ENCODE data around the gene SPAG16. TPM values are rescaled to one million over a fixed set of nuclear protein-coding genes. Genes with fewer than 3 reads are reported as not detected.

SPAG16 gene
- total RNA-seq, 4 donors from 2014 or later, result 1.1 to 8.8 (median 6.3) TPM

DNA sequence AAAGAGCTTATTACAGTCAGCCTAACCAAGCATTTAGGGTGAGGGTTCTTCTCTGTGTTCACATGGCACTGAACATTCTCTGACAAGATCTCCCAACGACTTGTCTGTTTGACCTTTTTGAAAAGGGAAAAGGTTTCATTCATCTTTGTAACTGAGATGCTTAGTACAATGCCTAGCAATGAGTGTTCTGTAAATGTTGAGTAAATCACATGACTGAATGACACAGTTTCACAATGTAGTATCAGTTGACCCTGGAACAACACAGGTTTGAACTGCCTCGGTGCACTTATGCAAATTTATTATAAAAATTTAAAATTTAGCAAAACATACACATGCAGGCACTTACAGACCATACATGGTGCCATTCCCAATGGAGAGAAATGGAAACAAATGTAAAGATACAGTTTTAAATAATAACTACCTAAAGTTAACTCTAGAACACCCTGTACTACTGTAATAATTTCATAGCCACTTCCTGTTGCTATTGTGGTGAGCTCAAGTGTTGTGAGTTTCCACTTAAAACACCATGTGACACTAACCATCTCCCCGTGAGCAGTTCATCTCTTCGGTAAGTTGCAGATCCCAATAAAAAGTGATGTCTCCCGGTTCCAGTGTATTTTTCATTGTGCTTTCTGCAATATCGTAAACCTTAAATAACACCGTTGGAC is 1092.5 kb downstream of the SPAG16 start:
- Histone ChIP-seq H3K27me3 (no peaks in the 10 kb centered on the region), H3K27ac (no peak overlapping the region), H3K4me1 (peaks cover 5 to 6% of the 10 kb centered on the region in 2 donors), H3K4me3 (no peak overlapping the region), H3K36me3 (no peaks in the 10 kb centered on the region), H3K9me3 (no peaks in the 10 kb centered on the region)
- ATAC-seq, result no peak
- DNase-seq, result no peak
- TF ChIP-seq, protein P1, sequence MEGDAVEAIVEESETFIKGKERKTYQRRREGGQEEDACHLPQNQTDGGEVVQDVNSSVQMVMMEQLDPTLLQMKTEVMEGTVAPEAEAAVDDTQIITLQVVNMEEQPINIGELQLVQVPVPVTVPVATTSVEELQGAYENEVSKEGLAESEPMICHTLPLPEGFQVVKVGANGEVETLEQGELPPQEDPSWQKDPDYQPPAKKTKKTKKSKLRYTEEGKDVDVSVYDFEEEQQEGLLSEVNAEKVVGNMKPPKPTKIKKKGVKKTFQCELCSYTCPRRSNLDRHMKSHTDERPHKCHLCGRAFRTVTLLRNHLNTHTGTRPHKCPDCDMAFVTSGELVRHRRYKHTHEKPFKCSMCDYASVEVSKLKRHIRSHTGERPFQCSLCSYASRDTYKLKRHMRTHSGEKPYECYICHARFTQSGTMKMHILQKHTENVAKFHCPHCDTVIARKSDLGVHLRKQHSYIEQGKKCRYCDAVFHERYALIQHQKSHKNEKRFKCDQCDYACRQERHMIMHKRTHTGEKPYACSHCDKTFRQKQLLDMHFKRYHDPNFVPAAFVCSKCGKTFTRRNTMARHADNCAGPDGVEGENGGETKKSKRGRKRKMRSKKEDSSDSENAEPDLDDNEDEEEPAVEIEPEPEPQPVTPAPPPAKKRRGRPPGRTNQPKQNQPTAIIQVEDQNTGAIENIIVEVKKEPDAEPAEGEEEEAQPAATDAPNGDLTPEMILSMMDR (IDR thresholded peaks at IDR 0.05 in 4 of 5, conservative IDR thresholded peaks at IDR 0.05 in 1 of 5), result no peak
- TF ChIP-seq POLR2A (IDR thresholded peaks at IDR 0.05), result no peak
- in situ Hi-C loops (cut with MboI; ENCODE audit: low sequenced_read_pairs in 4 of 4) (no loop called here), intact Hi-C loops (cut with DNase I; ENCODE audit: low total_unique reads) (no loop called here)

GRCh38 chr2:214377286-214377624 is 1093.0 kb downstream of the SPAG16 start:
- intact Hi-C loops (cut with DNase I; ENCODE audit: low total_unique reads), result no loop called here
- no peak for ATAC-seq
- Histone ChIP-seq H3K27ac (no peak overlapping the region), H3K27me3 (no peaks in the 10 kb centered on the region), H3K4me3 (no peak overlapping the region), H3K4me1 (peaks cover 5 to 6% of the 10 kb centered on the region in 2 donors), H3K36me3 (no peaks in the 10 kb centered on the region), H3K9me3 (no peaks in the 10 kb centered on the region)
- TF ChIP-seq, protein P1 (IDR thresholded peaks at IDR 0.05 in 4 of 5, conservative IDR thresholded peaks at IDR 0.05 in 1 of 5), result no peak
- no peak for TF ChIP-seq POLR2A (IDR thresholded peaks at IDR 0.05)
- in situ Hi-C loops (cut with MboI; ENCODE audit: low sequenced_read_pairs in 4 of 4), result no loop called here
- DNase-seq, result no peak

GRCh38 chr2:214378455-214379103 is 1094.3 kb downstream of the SPAG16 start:
- in situ Hi-C loops (cut with MboI; ENCODE audit: low sequenced_read_pairs in 4 of 4) (no loop called here), intact Hi-C loops (cut with DNase I; ENCODE audit: low total_unique reads) (no loop called here)
- no peak overlapping the region for H3K27ac ChIP-seq
- H3K4me3 ChIP-seq, result no peak overlapping the region
- no peaks in the 10 kb centered on the region for H3K27me3 ChIP-seq
- no peaks in the 10 kb centered on the region for H3K36me3 ChIP-seq
- DNase-seq, result no peak
- peaks cover 5 to 6% of the 10 kb centered on the region in 2 donors for H3K4me1 ChIP-seq
- no peak for ATAC-seq
- TF ChIP-seq POLR2A (IDR thresholded peaks at IDR 0.05), result no peak
- TF ChIP-seq, protein P1 (IDR thresholded peaks at IDR 0.05 in 4 of 5, conservative IDR thresholded peaks at IDR 0.05 in 1 of 5), result no peak
- H3K9me3 ChIP-seq, result no peaks in the 10 kb centered on the region

GRCh38 chr2:214379227-214379626 is 1095.0 kb downstream of the SPAG16 start:
- no peak for ATAC-seq
- DNase-seq, result no peak
- H3K27ac ChIP-seq, result no peak overlapping the region
- no peak overlapping the region for H3K4me3 ChIP-seq
- intact Hi-C loops (cut with DNase I; ENCODE audit: low total_unique reads), result no loop called here
- H3K4me1 ChIP-seq, result peaks cover 5 to 6% of the 10 kb centered on the region in 2 donors
- no peaks in the 10 kb centered on the region for H3K36me3 ChIP-seq
- TF ChIP-seq POLR2A (IDR thresholded peaks at IDR 0.05), result no peak
- TF ChIP-seq, protein P1 (IDR thresholded peaks at IDR 0.05 in 4 of 5, conservative IDR thresholded peaks at IDR 0.05 in 1 of 5), result no peak
- H3K27me3 ChIP-seq, result no peaks in the 10 kb centered on the region
- H3K9me3 ChIP-seq, result no peaks in the 10 kb centered on the region
- in situ Hi-C loops (cut with MboI; ENCODE audit: low sequenced_read_pairs in 4 of 4), result no loop called here
